Nucleus accumbens (tissue), 56 donors: ENCODE results near the gene NPY2R.

Experiments
- DNase-seq, 56 donors: peaks; one replicate each; lab custom pipeline; 2025; lab: John Stamatoyannopoulos, UW

Gene NPY2R

GRCh38 chr4:155248002-155248896, 39.8 kb downstream of the NPY2R start:
- no peak for DNase-seq

GRCh38 chr4:155249016-155249566, 40.7 kb downstream of the NPY2R start:
- no peak for DNase-seq

GRCh38 chr4:155252327-155252726, 43.9 kb downstream of the NPY2R start:
- no peak for DNase-seq

- DNase-seq, result no peak
Measured at GRCh38 chr4:155263480-155263879, 55.0 kb downstream of the NPY2R start.

- no peak for DNase-seq
Measured at GRCh38 chr4:155265113-155265512, 56.7 kb downstream of the NPY2R start.
